Thymus (tissue), 11 donors: ENCODE measurements around the gene OSBPL10. TPM values are rescaled to one million over a fixed set of nuclear protein-coding genes. Genes with fewer than 3 reads are reported as not detected.

ENCODE experiments used
- DNase-seq, 9 donors: peaks; one replicate each; pipeline ENCODE4 v3.0.0-alpha.2; 2013; ENCODE audit warnings: low spot score in 9 of 9, low read depth in 6 of 9, missing footprints in 1 of 9
- H3K27ac ChIP-seq, 2 donors: one replicate each; pipeline ENCODE4 v1.5.1; 2013; ENCODE audit warnings: control low read depth in 1 of 2, low read depth in 1 of 2, low read length in 1 of 2, mild to moderate bottlenecking in 1 of 2, moderate library complexity in 1 of 2
- H3K27me3 ChIP-seq, 2 donors: one replicate each; pipeline ENCODE4 v1.5.1; 2013; ENCODE audit warnings: low read length in 1 of 2; ENCODE audit not compliant: control insufficient read depth in 2 of 2, insufficient read depth in 1 of 2
- H3K36me3 ChIP-seq, 2 donors: one replicate each; pipeline ENCODE4 v1.5.1; 2013; ENCODE audit warnings: low read length in 1 of 2, mild to moderate bottlenecking in 1 of 2, moderate library complexity in 1 of 2; ENCODE audit not compliant: control insufficient read depth in 2 of 2, insufficient read depth in 2 of 2
- H3K4me1 ChIP-seq, 2 donors: one replicate each; pipeline ENCODE4 v1.5.1; 2013; ENCODE audit warnings: low read length in 2 of 2; ENCODE audit not compliant: control insufficient read depth in 2 of 2, insufficient read depth in 2 of 2
- H3K4me3 ChIP-seq, 2 donors: one replicate each; pipeline ENCODE4 v1.5.1; 2013; ENCODE audit warnings: low read length in 2 of 2, control low read depth in 1 of 2, mild to moderate bottlenecking in 1 of 2
- H3K9me3 ChIP-seq, 2 donors: one replicate each; pipeline ENCODE4 v1.5.1; 2013; ENCODE audit warnings: low read length in 1 of 2, mild to moderate bottlenecking in 1 of 2; ENCODE audit not compliant: control insufficient read depth in 2 of 2, insufficient read depth in 1 of 2
- WGBS: extraction: QIAGEN DNeasy Blood & Tissue Kit; methylation state at CpG from one replicate; pipeline ENCODE4 v1.1.7; 2013; 5-methylcytosine and 5-hydroxymethylcytosine counted together
- polyA plus RNA-seq: library from polyadenylated mRNA; stranded (reverse); fragments of 200-250 nt; gene quantifications from one replicate; pipeline ENCODE4 v1.2.3, GENCODE V29; 2013
- total RNA-seq: library from RNA; stranded (reverse); fragments of 120-200 nt; gene quantifications from one replicate; pipeline ENCODE4 v1.2.4, GENCODE V29; 2013
- donor health status: healthy.

OSBPL10 gene
- total and polyA plus RNA-seq, 2 donors, result 1.4 to 2.1 TPM

GRCh38 chr3:31885235-31885634 lies 95.8 kb downstream of the OSBPL10 start:
- H3K4me3 ChIP-seq, result no peak overlapping the region
- WGBS, result 96% methylated on average over 3 of the region's 3 CpGs
- DNase-seq, result no peak
- no peaks in the 10 kb centered on the region for H3K4me1 ChIP-seq
- H3K27me3 ChIP-seq, result no peaks in the 10 kb centered on the region
- H3K36me3 ChIP-seq, result no peaks in the 10 kb centered on the region
- H3K27ac ChIP-seq, result no peak overlapping the region
- no peaks in the 10 kb centered on the region for H3K9me3 ChIP-seq

DNA sequence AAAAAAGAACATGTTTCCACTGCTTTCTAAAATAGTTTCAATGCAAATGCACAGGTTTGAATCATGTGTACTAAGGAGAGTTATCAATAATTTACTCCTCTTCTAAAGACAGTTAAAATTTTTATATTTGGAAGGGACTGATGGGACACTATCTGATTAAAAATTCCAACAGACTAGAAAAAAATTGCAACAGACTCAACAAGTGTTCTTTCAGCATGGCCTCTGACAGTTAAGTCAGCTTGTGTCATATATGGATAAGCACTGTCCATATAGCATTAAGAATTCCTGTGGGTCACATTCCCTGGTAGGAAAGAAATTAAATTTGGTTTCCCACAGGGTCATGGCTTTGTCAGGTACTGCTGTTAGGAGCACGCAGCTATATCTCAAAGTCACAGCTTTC lies 96.8 kb downstream of the OSBPL10 start:
- no peaks in the 10 kb centered on the region for H3K9me3 ChIP-seq
- H3K27ac ChIP-seq, result no peak overlapping the region
- no peaks in the 10 kb centered on the region for H3K4me1 ChIP-seq
- WGBS, result 100% methylated on average over 1 of the region's 1 CpG
- no peak overlapping the region for H3K4me3 ChIP-seq
- DNase-seq, result no peak
- H3K36me3 ChIP-seq, result no peaks in the 10 kb centered on the region
- H3K27me3 ChIP-seq, result no peaks in the 10 kb centered on the region

- WGBS, result 72% methylated on average over 3 of the region's 3 CpGs
- Histone ChIP-seq H3K36me3 (no peaks in the 10 kb centered on the region), H3K27me3 (no peaks in the 10 kb centered on the region), H3K27ac (no peak overlapping the region), H3K4me3 (no peak overlapping the region), H3K9me3 (no peaks in the 10 kb centered on the region), H3K4me1 (no peaks in the 10 kb centered on the region)
- DNase-seq, result peak in 1 of 9 donors; percentile 12
These were observed 98.2 kb downstream of the OSBPL10 start for GRCh38 chr3:31882895-31883294.

- H3K27me3 ChIP-seq, result no peaks in the 10 kb centered on the region
- H3K27ac ChIP-seq, result no peak overlapping the region
These were observed 98.6 kb downstream of the OSBPL10 start for GRCh38 chr3:31882431-31882830.

GRCh38 chr3:31880482-31881078 lies 100.5 kb downstream of the OSBPL10 start:
- Histone ChIP-seq H3K4me3 (no peak overlapping the region), H3K4me1 (no peaks in the 10 kb centered on the region), H3K27ac (no peak overlapping the region), H3K9me3 (no peaks in the 10 kb centered on the region), H3K36me3 (no peaks in the 10 kb centered on the region), H3K27me3 (no peaks in the 10 kb centered on the region)
- 81% methylated on average over 4 of the region's 4 CpGs for WGBS
- DNase-seq, result no peak

More at GRCh38 chr3:31882431-31882830, 98.6 kb downstream of the OSBPL10 start:
- WGBS, result 90% methylated on average over 4 of the region's 4 CpGs
- Histone ChIP-seq H3K4me3 (no peak overlapping the region), H3K4me1 (no peaks in the 10 kb centered on the region), H3K9me3 (no peaks in the 10 kb centered on the region), H3K36me3 (no peaks in the 10 kb centered on the region)
- no peak for DNase-seq

- no peaks in the 10 kb centered on the region for H3K36me3 ChIP-seq
- no peaks in the 10 kb centered on the region for H3K27me3 ChIP-seq
- 93% methylated on average over 4 of the region's 4 CpGs for WGBS
- DNase-seq, result no peak
- H3K4me3 ChIP-seq, result no peak overlapping the region
- no peaks in the 10 kb centered on the region for H3K9me3 ChIP-seq
- no peaks in the 10 kb centered on the region for H3K4me1 ChIP-seq
- no peak overlapping the region for H3K27ac ChIP-seq
These were observed 101.0 kb downstream of the OSBPL10 start for GRCh38 chr3:31880020-31880419.

GRCh38 chr3:31879365-31879764 lies 101.7 kb downstream of the OSBPL10 start:
- no peaks in the 10 kb centered on the region for H3K4me1 ChIP-seq

GRCh38 chr3:31878231-31878838 lies 102.7 kb downstream of the OSBPL10 start:
- 94% methylated on average over 7 of the region's 7 CpGs for WGBS
- DNase-seq, result no peak
- no peak overlapping the region for H3K4me3 ChIP-seq
- H3K27ac ChIP-seq, result no peak overlapping the region
- H3K4me1 ChIP-seq, result no peaks in the 10 kb centered on the region
- H3K9me3 ChIP-seq, result no peaks in the 10 kb centered on the region
- H3K36me3 ChIP-seq, result no peaks in the 10 kb centered on the region
- no peaks in the 10 kb centered on the region for H3K27me3 ChIP-seq

More at GRCh38 chr3:31879365-31879764, 101.7 kb downstream of the OSBPL10 start:
- no peaks in the 10 kb centered on the region for H3K9me3 ChIP-seq
- no peak for DNase-seq
- H3K27me3 ChIP-seq, result no peaks in the 10 kb centered on the region
- no peaks in the 10 kb centered on the region for H3K36me3 ChIP-seq
- H3K4me3 ChIP-seq, result no peak overlapping the region
- H3K27ac ChIP-seq, result no peak overlapping the region
- 98% methylated on average over 6 of the region's 6 CpGs for WGBS

DNA sequence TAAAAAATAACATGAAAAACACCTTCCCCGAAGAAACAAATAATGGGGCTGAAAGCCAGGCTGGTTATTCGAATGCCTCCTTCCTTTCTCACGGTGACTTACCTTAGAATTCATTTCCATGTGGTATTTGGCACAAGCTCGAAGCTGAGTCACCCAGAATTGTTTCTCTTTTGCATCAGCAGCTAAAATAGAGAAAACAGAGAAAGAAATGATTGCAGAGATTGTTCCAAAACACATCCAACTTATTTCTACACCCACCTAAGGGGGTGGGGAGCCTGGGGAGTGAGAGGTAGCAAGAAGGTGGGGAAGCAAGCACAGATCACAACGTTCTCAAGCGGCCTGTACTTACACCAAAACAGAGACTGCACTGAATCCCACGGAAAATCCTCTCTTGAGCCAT lies 104.7 kb downstream of the OSBPL10 start:
- Histone ChIP-seq H3K4me3 (no peak overlapping the region), H3K4me1 (no peaks in the 10 kb centered on the region), H3K9me3 (no peaks in the 10 kb centered on the region), H3K27ac (no peak overlapping the region), H3K36me3 (no peaks in the 10 kb centered on the region), H3K27me3 (no peaks in the 10 kb centered on the region)
- 88% methylated on average over 7 of the region's 7 CpGs for WGBS
- DNase-seq, result no peak
